SK-N-SH (cell line): Measurements from ENCODE around the gene ADAMTS2. TPM values are rescaled to one million over a fixed set of nuclear protein-coding genes. Genes with fewer than 3 reads are reported as not detected.

ENCODE experiments used
- CTCF ChIA-PET: fragments of 300-600, 350-600 bp; formaldehyde crosslinking; extraction: SDS; loops from one replicate; lab custom pipeline; 2021; lab: Yijun Ruan, JAX
- POLR2A ChIA-PET: fragments of 350-600 bp; sonication (Branson Sonifier 250); formaldehyde crosslinking; extraction: SDS; loops from one replicate; lab custom pipeline; 2020; ENCODE audit warnings: antibody characterized with exemption, inconsistent platforms; lab: Yijun Ruan, JAX
- DNase-seq: peaks from one replicate; pipeline ENCODE4 v3.0.0; 2012
- H2AFZ ChIP-seq: fragments of 200-600 bp; sonication (generic); 2 replicates; pipeline ENCODE4 v1.8.1; 2016; ENCODE audit warnings: antibody characterized with exemption, mild to moderate bottlenecking, low read depth
- H3F3A ChIP-seq: fragments of 200-600 bp; sonication (generic); replicated peaks from 2 replicates; pipeline ENCODE3; 2016; ENCODE audit warnings: antibody characterized with exemption, mild to moderate bottlenecking; ENCODE audit not compliant: insufficient read depth
- H3K27ac ChIP-seq, 2 experiments: fragments of 200-500 bp in 1 of 2; fragments of 200-600 bp in 1 of 2; sonication (Bioruptor generic) in 1 of 2; sonication (generic), shearing (Covaris generic) in 1 of 2; 2 replicates each; pipeline versions ENCODE4 v1.5.1 to v1.6.1; 2014 to 2016; ENCODE audit warnings: low read depth in 2 of 2, inconsistent platforms in 1 of 2, low read length in 1 of 2, mild to moderate bottlenecking in 1 of 2, mixed read lengths in 1 of 2
- H3K27me3 ChIP-seq: fragments of 200-600 bp; sonication (generic), shearing (Covaris generic); 2 replicates; pipeline ENCODE4 v1.6.1; 2016; ENCODE audit warnings: mixed run types; ENCODE audit not compliant: insufficient read depth
- H3K36me3 ChIP-seq, 2 experiments: fragments of 200-500 bp in 1 of 2; fragments of 200-600 bp in 1 of 2; sonication (Bioruptor generic) in 1 of 2; sonication (generic) in 1 of 2; replicated peaks in 1 of 2; 2 replicates each; pipeline versions ENCODE3 to v1.5.1; 2014 to 2016; ENCODE audit warnings: low read length in 1 of 2, mild to moderate bottlenecking in 1 of 2; ENCODE audit not compliant: insufficient read depth in 2 of 2, control insufficient read depth in 1 of 2
- H3K4me1 ChIP-seq, 2 experiments: fragments of 200-500 bp in 1 of 2; fragments of 200-600 bp in 1 of 2; sonication (Bioruptor generic) in 1 of 2; sonication (generic), shearing (Covaris generic) in 1 of 2; 2 replicates each; pipeline versions ENCODE4 v1.5.1 to v1.6.1; 2014 to 2016; ENCODE audit warnings: low read depth in 1 of 2, low read length in 1 of 2, mixed run types in 1 of 2; ENCODE audit not compliant: insufficient read depth in 2 of 2, control insufficient read depth in 1 of 2
- H3K4me2 ChIP-seq: fragments of 200-600 bp; sonication (generic), shearing (Covaris generic); 2 replicates; pipeline ENCODE4 v1.6.1; 2017; ENCODE audit warnings: mixed run types
- H3K4me3 ChIP-seq, 2 experiments: fragments of 200-500 bp in 1 of 2; fragments of 200-600 bp in 1 of 2; sonication (Bioruptor generic) in 1 of 2; sonication (generic), shearing (Covaris generic) in 1 of 2; 2 replicates each; pipeline versions ENCODE4 v1.5.1 to v1.8.1; 2014 to 2016; ENCODE audit warnings: low read depth in 2 of 2, inconsistent platforms in 1 of 2, low read length in 1 of 2, mild to moderate bottlenecking in 1 of 2, mixed read lengths in 1 of 2, moderate library complexity in 1 of 2
- H3K79me2 ChIP-seq: fragments of 200-600 bp; sonication (generic); 2 replicates; pipeline ENCODE4 v1.8.1; 2017; ENCODE audit warnings: mild to moderate bottlenecking; ENCODE audit not compliant: insufficient read depth
- H3K9ac ChIP-seq: fragments of 200-600 bp; sonication (generic); 2 replicates; pipeline ENCODE4 v1.6.1; 2017; ENCODE audit warnings: mixed run types
- H3K9me2 ChIP-seq: fragments of 200-600 bp; sonication (generic); 2 replicates; pipeline ENCODE4 v1.6.1; 2017; ENCODE audit warnings: mixed run types
- H3K9me3 ChIP-seq: fragments of 200-600 bp; sonication (generic); 2 replicates; pipeline ENCODE4 v1.6.1; 2017; ENCODE audit warnings: mixed run types, mild to moderate bottlenecking, moderate library complexity
- H4K20me1 ChIP-seq: fragments of 200-600 bp; sonication (generic); 2 replicates; pipeline ENCODE4 v1.6.1; 2017; ENCODE audit warnings: mild to moderate bottlenecking, mixed run types; ENCODE audit not compliant: insufficient read depth
- EZH2phosphoT487 ChIP-seq: fragments of 200-600 bp; sonication (generic); IDR thresholded peaks from 2 replicates; pipeline ENCODE4 v1.6.1; 2017; ENCODE audit warnings: low read depth, mixed run types, mild to moderate bottlenecking, antibody characterized with exemption, moderate library complexity, borderline replicate concordance
- FOXJ3 ChIP-seq: sonication (generic); formaldehyde crosslinking; IDR thresholded peaks from 2 replicates; pipeline ENCODE4 v1.5.1; 2020; ENCODE audit warnings: mild to moderate bottlenecking, missing genetic modification reagents
- MXI1 ChIP-seq: IDR thresholded peaks from 2 replicates; pipeline ENCODE4 v1.6.1; 2012; ENCODE audit warnings: mild to moderate bottlenecking, low read depth, low read length, improper control_type of control experiment
- RCOR1 ChIP-seq: fragments of 150-350 bp; IDR thresholded peaks from 2 replicates; pipeline ENCODE4 v1.6.1; 2017; ENCODE audit warnings: antibody characterized with exemption, low read length
- TAF1 ChIP-seq: IDR thresholded peaks from 2 replicates; pipeline ENCODE4 v1.6.1; 2012; ENCODE audit warnings: low read depth, mild to moderate bottlenecking, low read length, moderate library complexity, borderline replicate concordance
- WGBS: methylation state at CpG from one replicate; pipeline ENCODE4 v1.1.6; 2017; ENCODE audit warnings: low lambda C conversion rate; 5-methylcytosine and 5-hydroxymethylcytosine counted together
- polyA plus RNA-seq, 3 experiments: library from polyadenylated mRNA; depleted of rRNA; stranded (reverse); fragments of >200 nt; gene quantifications; 2 replicates each; pipeline ENCODE4 v1.2.3, GENCODE V29; 2012
- TF ChIP-seq, protein P1 (sequence below): IDR thresholded peaks from 2 replicates; pipeline ENCODE4; 2012
- TF ChIP-seq, protein P2 (sequence below): IDR thresholded peaks from 2 replicates; pipeline ENCODE4 v1.4.0; 2012; ENCODE audit warnings: low read depth, borderline replicate concordance
- TF ChIP-seq, protein P3 (sequence below): IDR thresholded peaks from 2 replicates; pipeline ENCODE4 v1.4.0; 2012; ENCODE audit warnings: low read depth, borderline replicate concordance
- TF ChIP-seq, protein P4 (sequence below): IDR thresholded peaks from 2 replicates; pipeline ENCODE4 v1.4.0; 2012; ENCODE audit warnings: low read depth

ADAMTS2 gene
- polyA plus RNA-seq, 1 of the 3 experiments (the other 2 are of a cell fraction), result 0.12 TPM

DNA sequence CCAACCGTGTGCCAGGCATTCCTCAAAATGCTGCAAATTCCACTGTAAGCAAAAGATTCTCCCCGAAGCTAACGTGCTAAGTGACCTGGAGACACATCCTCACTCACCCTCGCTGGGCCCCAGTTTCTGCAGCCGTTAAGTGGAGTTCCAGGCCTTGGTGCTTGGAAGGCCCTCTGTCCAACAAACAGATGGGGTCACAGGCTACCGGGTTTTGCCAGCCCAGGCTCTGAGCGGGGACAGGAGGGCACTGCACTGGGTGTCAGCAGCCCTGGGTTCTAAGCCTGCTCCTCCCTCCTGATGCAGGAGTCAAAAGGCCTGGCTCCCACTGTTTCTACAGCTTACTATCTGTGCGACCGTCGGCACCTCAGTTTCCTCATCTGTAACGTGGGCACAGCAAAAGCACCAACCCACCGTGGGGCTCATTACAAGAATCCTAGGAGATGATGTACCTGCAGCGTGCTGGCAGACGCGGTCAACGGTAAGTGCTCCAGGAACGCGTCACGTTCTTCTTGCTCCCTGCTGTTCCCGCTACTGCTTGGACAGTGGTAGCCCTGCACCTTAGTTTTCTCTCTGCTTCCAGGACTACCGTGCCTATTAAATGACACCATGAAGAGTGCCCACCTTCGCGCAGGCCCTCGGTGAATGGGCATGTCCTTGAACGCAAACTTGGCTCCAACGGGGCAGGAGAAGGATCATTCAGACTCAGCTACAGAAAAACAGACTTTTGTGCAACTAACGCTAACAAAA lies 84.8 kb downstream of the ADAMTS2 start (continued):
- TF ChIP-seq, protein P1, sequence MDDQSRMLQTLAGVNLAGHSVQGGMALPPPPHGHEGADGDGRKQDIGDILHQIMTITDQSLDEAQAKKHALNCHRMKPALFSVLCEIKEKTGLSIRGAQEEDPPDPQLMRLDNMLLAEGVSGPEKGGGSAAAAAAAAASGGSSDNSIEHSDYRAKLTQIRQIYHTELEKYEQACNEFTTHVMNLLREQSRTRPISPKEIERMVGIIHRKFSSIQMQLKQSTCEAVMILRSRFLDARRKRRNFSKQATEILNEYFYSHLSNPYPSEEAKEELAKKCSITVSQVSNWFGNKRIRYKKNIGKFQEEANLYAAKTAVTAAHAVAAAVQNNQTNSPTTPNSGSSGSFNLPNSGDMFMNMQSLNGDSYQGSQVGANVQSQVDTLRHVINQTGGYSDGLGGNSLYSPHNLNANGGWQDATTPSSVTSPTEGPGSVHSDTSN, result no peak
- TF ChIP-seq, protein P2, sequence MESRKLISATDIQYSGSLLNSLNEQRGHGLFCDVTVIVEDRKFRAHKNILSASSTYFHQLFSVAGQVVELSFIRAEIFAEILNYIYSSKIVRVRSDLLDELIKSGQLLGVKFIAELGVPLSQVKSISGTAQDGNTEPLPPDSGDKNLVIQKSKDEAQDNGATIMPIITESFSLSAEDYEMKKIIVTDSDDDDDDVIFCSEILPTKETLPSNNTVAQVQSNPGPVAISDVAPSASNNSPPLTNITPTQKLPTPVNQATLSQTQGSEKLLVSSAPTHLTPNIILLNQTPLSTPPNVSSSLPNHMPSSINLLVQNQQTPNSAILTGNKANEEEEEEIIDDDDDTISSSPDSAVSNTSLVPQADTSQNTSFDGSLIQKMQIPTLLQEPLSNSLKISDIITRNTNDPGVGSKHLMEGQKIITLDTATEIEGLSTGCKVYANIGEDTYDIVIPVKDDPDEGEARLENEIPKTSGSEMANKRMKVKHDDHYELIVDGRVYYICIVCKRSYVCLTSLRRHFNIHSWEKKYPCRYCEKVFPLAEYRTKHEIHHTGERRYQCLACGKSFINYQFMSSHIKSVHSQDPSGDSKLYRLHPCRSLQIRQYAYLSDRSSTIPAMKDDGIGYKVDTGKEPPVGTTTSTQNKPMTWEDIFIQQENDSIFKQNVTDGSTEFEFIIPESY, result no peak
- no peak for TF ChIP-seq MXI1
- TF ChIP-seq, protein P3, sequence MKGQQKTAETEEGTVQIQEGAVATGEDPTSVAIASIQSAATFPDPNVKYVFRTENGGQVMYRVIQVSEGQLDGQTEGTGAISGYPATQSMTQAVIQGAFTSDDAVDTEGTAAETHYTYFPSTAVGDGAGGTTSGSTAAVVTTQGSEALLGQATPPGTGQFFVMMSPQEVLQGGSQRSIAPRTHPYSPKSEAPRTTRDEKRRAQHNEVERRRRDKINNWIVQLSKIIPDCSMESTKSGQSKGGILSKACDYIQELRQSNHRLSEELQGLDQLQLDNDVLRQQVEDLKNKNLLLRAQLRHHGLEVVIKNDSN, result no peak
- TF ChIP-seq, all 33 proteins: peak for 0

DNA sequence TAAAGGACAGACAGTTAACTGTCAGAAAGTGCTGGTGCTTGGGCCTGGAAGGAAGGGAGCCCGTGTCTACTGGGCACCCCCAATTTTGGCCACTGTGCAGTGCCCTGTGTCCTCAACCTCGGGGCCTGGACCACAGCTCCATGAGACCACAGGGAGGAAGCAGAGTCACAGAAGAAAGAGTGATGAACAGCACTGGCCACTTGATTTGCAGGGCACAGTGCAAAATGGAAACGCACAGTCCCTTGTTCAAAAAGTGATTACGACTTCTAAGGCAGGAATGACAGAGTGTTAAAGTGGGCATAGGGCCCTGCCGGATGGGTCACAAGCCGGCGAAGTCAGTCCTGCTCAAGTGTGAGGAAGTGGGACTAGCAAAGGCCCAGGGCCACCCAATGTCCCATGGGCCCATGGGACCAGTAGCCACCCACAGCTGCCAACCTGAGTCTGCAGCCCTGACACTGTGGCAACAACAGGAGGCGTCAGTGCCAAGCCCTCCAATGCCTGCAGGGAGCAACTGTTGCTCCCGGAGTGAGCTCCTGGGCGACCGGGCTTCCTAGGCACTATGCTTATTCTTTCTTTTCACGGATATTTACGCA lies 85.4 kb downstream of the ADAMTS2 start:
- no peaks in the 10 kb centered on the region for H3K36me3 ChIP-seq
- CTCF ChIA-PET, result interaction anchor here (2.3 to 3.7 kb wide), 4 partner anchors 10 to 93 kb away, joined by 13 to 104 read pairs (median 14); no protein-coding TSS in a partner anchor
- no peaks in the 10 kb centered on the region for H3K9me3 ChIP-seq
- H3K9me2 ChIP-seq, result no peaks in the 10 kb centered on the region
- H3K4me3 ChIP-seq, result no peak overlapping the region
- peak; percentile 26 for DNase-seq
- WGBS, result 35% methylated on average over 6 of the region's 13 CpGs
- H2AFZ ChIP-seq, result no peak overlapping the region
- POLR2A ChIA-PET, result interaction anchor here (0.5 kb wide), 1 partner anchor 26 kb away, joined by 5 read pairs; no protein-coding TSS in a partner anchor
- H3F3A ChIP-seq, result no peaks in the 10 kb centered on the region
- H3K27me3 ChIP-seq, result no peaks in the 10 kb centered on the region
- H3K4me1 ChIP-seq, result peaks cover 0 to 63% of the 10 kb centered on the region in 2 experiments; a peak in 2 of 4 replicates
- H3K79me2 ChIP-seq, result no peaks in the 10 kb centered on the region
- TF ChIP-seq, protein P4, sequence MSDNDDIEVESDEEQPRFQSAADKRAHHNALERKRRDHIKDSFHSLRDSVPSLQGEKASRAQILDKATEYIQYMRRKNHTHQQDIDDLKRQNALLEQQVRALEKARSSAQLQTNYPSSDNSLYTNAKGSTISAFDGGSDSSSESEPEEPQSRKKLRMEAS, result no peak
- TF ChIP-seq TAF1, result no peak
- TF ChIP-seq FOXJ3 (CRISPR knock-in tag), result no peak
- TF ChIP-seq, protein P3, result no peak
- TF ChIP-seq RCOR1, result no peak
- no peak for TF ChIP-seq EZH2phosphoT487
- no peak overlapping the region for H3K4me2 ChIP-seq
- no peaks in the 10 kb centered on the region for H4K20me1 ChIP-seq
- H3K27ac ChIP-seq, result peak overlapping the region in 1 of 2 experiments; percentile 86; a peak in 2 of 4 replicates
- H3K9ac ChIP-seq, result no peak overlapping the region
